Body of pancreas (tissue), 4 donors: ENCODE measurements around the gene OR3A3. TPM values are rescaled to one million over a fixed set of nuclear protein-coding genes. Genes with fewer than 3 reads are reported as not detected.

ENCODE experiments used
- ATAC-seq: fragments of 150-250 bp; one replicate; pipeline ENCODE4 v1.9.1; 2016
- DNase-seq, 4 donors: peaks; one replicate each; pipeline ENCODE4 v3.0.0-alpha.2; 2019
- H3K27ac ChIP-seq, 4 donors: fragments of 200-600 bp; sonication (generic); 1 replicate in 3 of 4; 2 replicates in 1 of 4; pipeline versions ENCODE4 v1.5.1 to v1.6.1; 2016 to 2019; ENCODE audit warnings: mild to moderate bottlenecking in 1 of 4, mixed read lengths in 1 of 4, moderate library complexity in 1 of 4
- H3K27me3 ChIP-seq, 2 donors: fragments of 200-600 bp; sonication (generic); one replicate each; pipeline ENCODE4 v1.6.0; 2016; ENCODE audit warnings: mild to moderate bottlenecking in 1 of 2
- H3K36me3 ChIP-seq, 2 donors: fragments of 200-600 bp; sonication (generic); replicated peaks in 1 of 2; 2 replicates each; pipeline ENCODE4 v1.5.1; 2016; ENCODE audit warnings: low read depth in 2 of 2; ENCODE audit not compliant: insufficient read depth in 1 of 2
- H3K4me1 ChIP-seq: fragments of 200-600 bp; sonication (generic); one replicate; pipeline ENCODE4 v1.6.0; 2016
- H3K4me3 ChIP-seq, 2 donors: fragments of 200-600 bp; sonication (generic); 1 replicate in 1 of 2; 2 replicates in 1 of 2; pipeline ENCODE4 v1.5.1; 2016 to 2019
- H3K9me3 ChIP-seq, 3 donors: fragments of 200-600 bp; sonication (generic); 1 replicate in 2 of 3; 2 replicates in 1 of 3; pipeline ENCODE4 v1.5.1; 2016
- CTCF ChIP-seq, 7 experiments: fragments of 450-650 bp in 4 of 7; fragments of 200-600 bp in 3 of 7; sonication (generic) in 3 of 7; IDR thresholded peaks; one replicate each; pipeline ENCODE4 v1.5.1; 2016 to 2019; ENCODE audit warnings: antibody characterized with exemption in 7 of 7
- POLR2A ChIP-seq, 3 donors: fragments of 450-650 bp; IDR thresholded peaks; one replicate each; pipeline ENCODE4 v1.6.1; 2016; ENCODE audit warnings: antibody characterized with exemption in 3 of 3, mild to moderate bottlenecking in 2 of 3
- WGBS, 2 donors: methylation state at CpG; one replicate each; pipeline ENCODE4 v1.1.5; 2017; 5-methylcytosine and 5-hydroxymethylcytosine counted together
- intact Hi-C: fragments of 100-400 bp; cut with DNase I; formaldehyde crosslinking; loops from one replicate; pipeline ENCODE4 v1.15.1; 2023
- small RNA-seq: library from RNA; depleted of rRNA; stranded (forward); fragments of <200 nt; gene quantifications from one replicate; pipeline ENCODE3, GENCODE V24; 2016
- total RNA-seq, 2 donors: library from RNA; depleted of rRNA; stranded (reverse); fragments of >200 nt; gene quantifications; one replicate each; pipeline ENCODE4 v1.1.0, GENCODE V29; 2016

The OR3A3 gene
- total RNA-seq, 2 donors from 2014 or later: not detected

GRCh38 chr17:3472137-3472536, 61.0 kb downstream of the OR3A3 start:
- WGBS, 2 donors: 90 to 95% methylated on average over 21 of the region's 21 CpGs
- no peak overlapping the region for H3K4me3 ChIP-seq
- H3K27ac ChIP-seq: no peak overlapping the region
- H3K4me1 ChIP-seq: peaks cover 16% of the 10 kb centered on the region
- intact Hi-C loops: no loop called here
- no peak for DNase-seq
- no peaks in the 10 kb centered on the region for H3K36me3 ChIP-seq
- no peaks in the 10 kb centered on the region for H3K27me3 ChIP-seq
- H3K9me3 ChIP-seq: no peaks in the 10 kb centered on the region
- no peak for TF ChIP-seq CTCF (IDR thresholded peaks at IDR 0.05)
- TF ChIP-seq POLR2A (IDR thresholded peaks at IDR 0.05): no peak
- no peak for ATAC-seq

Small RNAs within 50 kb of the gene (small RNA-seq; reads per million reads assigned to genes)
- gene OR1AC1P: not detected

Other genes with a start within 250 kb of the OR3A3 start
- gene OR1A2, start 213.9 kb upstream of the OR3A3 start, total RNA-seq: not detected
- gene OR1A1, start 203.7 kb upstream of the OR3A3 start, total RNA-seq: not detected
- gene OR3A1, start 113.0 kb upstream of the OR3A3 start, total RNA-seq: not detected
- not detected for gene OR3A2, start 25.1 kb upstream of the OR3A3 start, total RNA-seq
- gene OR1E1, start 13.0 kb upstream of the OR3A3 start, total RNA-seq: not detected
- gene OR1E2, start 22.5 kb downstream of the OR3A3 start, total RNA-seq: not detected
- not detected for gene SPATA22, start 60.4 kb downstream of the OR3A3 start, total RNA-seq
- gene ASPA, start 64.6 kb downstream of the OR3A3 start, total RNA-seq: under 1 TPM; 0.66 to 0.78 TPM
- under 1 TPM in 1 of 2 donors, not detected in 1; 0.33 TPM for gene TRPV3, start 146.4 kb downstream of the OR3A3 start, total RNA-seq
- 1 to 10 TPM; 4.4 to 6.3 TPM for gene TRPV1, start 198.0 kb downstream of the OR3A3 start, total RNA-seq
- gene SHPK, start 224.9 kb downstream of the OR3A3 start, total RNA-seq: 10 to 100 TPM; 10.4 to 15.2 TPM
- gene CTNS, start 225.4 kb downstream of the OR3A3 start, total RNA-seq: 10 to 100 TPM; 15.8 to 29.3 TPM